Effector CD4-positive, alpha-beta T cell (primary cell): Measurements from ENCODE around the gene KDM4C.
"Not testable (repeated sequence)": the region's sequence is repeated elsewhere in the genome, so short reads cannot be mapped to it uniquely, and the experiment has no call there.

Source experiments
- DNase-seq: peaks from one replicate; pipeline ENCODE4 v3.0.0-alpha.2; 2020

KDM4C gene

DNA sequence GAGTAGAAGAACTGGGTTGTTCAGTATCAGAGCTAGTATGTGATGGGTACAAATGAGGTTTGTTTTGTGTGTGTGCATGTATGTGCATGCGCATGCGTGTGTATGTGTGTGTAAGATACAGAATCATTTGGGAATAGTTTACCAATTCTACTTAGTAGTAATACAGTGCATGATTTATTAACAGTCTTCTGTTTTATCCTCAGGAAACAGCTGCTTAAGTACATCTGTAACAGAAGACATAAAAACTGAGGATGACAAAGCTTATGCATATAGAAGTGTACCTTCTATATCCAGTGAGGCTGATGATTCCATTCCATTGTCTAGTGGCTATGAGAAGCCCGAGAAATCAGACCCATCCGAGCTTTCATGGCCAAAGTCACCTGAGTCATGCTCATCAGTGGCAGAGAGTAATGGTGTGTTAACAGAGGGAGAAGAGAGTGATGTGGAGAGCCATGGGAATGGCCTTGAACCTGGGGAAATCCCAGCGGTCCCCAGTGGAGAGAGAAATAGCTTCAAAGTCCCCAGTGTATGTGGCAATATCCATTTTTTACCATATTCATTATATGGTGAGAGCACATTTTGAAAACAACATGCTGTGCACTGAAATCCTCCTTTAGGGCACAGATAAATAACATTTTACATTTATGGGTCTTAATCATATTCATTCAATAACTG lies 228.5 kb downstream of the KDM4C start:
- no peak for DNase-seq

DNA sequence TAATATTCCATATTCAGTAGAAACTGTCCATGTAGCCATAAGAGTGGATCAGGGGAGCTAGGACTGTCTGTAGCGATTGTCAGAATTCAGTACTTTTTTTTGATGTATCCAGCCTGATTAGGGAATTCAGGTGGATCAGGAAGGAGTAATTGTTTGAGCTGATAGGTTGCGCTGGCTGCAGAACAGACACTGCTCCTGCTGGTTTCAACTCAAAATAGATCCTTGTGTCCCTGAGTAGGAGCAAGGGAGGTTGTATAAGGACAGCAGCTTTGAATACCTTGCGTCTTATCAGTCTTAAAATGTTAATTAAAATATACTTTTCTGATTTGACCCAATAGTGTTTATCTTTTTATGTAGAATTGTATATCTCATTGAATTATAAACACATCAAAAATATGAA lies 229.6 kb downstream of the KDM4C start:
- DNase-seq: no peak

DNA sequence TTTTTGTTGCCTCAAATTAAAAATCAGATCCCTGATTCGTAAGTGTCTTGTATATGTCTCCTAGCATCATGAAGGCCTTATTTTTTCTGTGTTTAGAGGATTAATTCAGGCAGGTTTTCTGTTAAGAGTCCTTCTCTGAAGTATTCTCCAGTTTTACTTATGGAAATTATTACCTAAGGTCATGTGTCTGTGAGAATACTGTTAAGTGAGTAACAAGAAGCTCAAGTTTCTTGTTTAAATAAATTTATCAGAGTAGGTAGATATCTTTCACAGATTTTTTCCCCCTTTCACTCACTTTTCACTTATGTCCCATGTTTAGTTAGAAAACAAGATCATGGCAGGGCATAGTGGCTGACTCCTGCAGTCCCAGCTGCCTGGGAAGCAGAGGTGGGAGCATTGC lies 233.6 kb downstream of the KDM4C start:
- DNase-seq: no peak

DNA sequence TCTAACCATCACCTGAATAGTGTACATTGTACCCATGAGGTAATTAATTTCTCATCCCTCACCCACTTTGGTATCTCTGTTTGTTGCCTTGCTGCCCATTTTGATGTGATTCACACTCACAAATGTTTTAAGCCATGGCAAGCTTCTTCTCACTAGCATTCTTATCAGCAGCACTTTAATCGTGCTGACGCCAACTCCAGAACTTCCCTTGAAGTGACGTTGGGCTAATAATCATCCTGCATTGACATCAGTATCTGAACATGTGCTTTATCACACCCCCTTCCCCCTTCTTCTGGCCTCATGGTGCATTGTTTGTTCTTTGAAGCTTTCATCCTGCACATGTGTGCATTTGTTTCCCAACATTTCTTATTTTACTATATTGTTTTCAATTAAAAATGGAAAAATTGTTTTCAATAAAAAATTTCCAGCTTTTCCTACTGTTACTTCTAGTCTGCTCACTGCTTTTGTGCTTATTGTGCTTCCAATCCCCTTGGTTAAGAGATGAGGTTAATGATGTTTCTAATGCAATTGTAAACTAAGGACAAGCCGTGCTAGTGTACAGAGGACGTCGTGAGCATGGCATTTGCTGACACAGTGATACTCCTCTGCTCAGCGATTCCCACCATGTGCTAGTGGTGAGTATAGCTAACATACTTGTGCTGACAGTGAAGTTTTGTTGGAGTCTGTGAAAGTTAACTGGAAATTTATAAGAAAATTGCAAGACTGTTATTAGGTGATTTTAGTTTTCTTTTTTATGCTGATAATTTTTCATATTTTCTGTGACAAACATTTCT lies 238.5 kb downstream of the KDM4C start:
- DNase-seq: no peak

DNA sequence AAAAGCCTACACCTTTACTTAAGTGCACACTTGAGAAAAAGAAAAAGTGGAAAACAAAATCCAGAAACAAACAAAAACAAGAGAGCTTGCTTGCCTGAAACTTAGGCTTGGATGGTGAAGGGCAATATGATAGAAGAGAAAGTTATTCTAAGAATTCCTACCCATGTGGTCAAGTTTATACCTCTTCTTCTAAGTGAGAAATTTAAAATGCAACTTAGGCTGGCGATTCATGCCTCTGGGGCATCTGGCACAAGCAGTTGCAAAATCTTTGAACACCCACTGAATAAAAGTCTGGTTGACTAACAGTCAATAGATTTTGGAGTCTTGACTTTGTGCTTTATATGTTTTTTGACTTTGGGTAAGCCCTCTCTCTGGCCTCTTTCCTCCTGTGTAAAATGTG lies 239.6 kb downstream of the KDM4C start:
- DNase-seq: no peak

DNA sequence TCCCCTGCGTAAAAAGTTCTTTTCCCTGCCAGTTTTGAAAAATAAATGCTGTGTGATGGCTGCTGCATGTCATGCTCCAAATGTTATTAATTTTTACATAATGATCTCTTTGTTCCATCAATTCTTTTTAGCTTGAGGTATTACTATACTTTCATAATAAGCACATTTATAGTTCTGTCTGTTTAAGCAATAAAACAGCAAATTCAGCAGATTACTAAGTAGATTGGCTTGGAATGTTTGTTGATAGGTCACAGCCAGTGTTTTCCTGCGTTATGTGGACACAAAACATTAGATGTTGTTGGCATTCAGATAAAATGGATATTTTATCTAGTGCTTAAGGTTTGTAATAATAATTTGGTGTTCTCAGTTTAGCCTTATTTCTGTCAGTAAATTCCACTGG lies 242.0 kb downstream of the KDM4C start:
- DNase-seq: no peak

DNA sequence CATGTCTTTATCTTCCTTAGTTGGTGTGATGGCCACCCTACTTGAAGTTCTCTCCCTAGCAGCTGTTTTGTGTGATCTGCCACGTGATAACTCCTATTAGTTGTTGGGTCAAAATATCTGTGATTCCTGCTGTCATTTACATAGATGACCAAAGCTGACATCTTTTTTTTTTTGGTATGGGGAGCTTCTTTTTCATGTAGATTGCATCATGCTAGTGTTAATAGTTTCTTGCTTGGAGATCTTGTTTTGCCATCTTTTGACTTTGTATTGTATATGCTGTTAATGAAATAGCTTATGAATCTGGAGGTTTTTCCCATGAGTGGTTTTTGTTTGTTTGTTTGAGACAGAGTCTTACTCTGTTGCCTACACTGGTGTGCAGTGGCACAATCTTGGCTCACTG lies 243.8 kb downstream of the KDM4C start:
- DNase-seq: no peak

DNA sequence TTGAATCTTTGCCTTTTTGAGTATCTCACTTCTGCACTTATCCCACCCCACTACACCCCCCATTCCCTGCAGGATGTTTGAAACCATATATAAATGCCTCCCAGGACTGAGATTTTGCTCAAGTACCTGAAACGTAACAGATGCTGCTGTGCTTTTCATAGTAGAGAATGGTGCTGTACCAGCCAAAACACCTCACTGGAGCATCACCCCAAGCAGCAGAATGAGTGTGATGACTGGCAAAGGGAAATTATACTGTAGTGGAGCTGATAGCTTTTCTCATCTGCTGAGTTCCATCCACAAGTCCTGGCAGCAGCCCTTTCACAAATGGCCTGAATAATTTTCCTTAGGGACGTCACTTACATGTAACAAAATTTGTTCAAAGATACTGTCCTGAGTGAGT lies 246.1 kb downstream of the KDM4C start:
- DNase-seq: no peak

DNA sequence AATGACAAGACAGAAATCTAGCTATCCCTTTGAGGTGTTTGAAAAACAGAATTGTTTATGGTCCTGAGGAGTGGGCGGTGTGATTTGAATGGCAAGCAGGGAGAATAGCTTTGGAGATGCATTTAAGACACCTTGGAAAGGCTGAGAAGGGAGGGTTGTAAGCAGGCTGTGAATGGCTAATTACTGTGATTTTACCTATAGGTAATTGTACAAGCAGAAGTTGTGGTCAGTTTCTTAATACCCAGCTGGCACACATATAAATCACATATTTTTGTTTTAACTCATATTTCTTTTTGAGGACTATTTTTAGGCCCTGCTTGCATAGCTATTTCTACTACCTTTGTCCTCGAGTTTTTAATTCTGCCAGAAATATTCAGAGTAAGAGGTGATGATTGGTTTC lies 248.6 kb downstream of the KDM4C start:
- no peak for DNase-seq

DNA sequence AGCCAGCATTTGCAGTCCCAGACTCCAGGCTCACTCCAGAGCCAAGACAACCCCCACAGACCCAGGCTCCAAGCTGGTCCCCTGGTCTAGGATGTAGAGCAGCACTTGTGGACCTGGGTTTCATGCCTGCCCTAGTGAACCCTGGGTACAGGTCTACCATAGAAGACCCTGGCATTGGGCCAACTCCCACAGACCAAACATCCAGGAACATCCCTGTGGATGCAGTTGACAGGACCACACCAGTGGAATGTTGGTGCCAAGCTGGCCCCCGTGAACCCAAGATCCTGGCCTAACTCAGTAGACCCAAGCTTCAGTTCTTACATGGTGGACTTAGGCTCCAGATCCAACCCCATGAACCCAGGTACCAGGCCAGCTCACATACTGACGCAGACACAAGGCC lies 250.6 kb downstream of the KDM4C start:
- DNase-seq: no peak

DNA sequence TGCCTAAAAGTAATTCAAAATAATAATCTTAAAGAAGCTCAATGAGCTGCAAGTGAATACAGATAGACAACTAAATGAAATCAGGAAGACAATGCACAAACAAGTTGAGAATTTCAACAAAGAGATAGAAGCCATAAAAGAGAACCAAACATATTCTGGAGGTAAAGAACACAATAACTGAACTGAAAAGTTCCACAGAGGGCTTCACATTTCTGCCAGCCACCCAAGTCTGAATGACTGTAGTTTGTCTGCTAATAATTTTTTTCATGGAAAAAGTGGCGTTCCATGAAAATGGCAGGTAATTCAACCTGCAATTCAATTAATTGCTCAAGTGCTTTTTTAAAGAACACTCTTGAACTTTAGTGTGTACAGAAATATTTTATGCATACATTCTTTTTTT lies 251.3 kb downstream of the KDM4C start:
- no peak for DNase-seq

DNA sequence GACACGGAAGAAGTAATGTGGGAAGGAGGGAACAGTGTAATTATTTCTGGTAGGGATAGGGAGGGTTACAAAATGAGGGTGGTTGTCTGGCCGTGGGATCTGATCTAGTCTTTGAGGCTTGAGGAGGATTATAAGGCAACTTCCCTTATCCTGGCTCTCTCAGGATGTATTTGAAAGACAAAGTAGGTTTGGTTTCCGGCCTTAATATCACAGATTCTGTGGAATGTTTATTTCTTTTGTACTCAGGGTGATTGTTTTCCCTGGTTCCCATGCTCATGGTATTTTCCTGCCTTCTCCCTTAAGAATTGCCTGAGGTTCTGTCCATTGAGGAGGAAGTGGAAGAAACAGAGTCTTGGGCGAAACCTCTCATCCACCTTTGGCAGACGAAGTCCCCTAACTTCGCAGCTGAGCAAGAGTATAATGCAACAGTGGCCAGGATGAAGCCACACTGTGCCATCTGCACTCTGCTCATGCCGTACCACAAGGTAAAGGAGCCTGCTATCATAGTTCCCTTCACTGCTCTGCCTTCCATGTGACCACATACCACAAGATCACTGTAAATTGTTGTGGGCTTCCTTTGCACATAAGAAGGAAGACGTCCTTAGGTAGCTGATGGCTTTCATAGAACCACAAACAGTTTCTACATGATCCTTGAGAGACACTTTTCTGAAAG lies 253.8 kb downstream of the KDM4C start:
- DNase-seq: no peak

DNA sequence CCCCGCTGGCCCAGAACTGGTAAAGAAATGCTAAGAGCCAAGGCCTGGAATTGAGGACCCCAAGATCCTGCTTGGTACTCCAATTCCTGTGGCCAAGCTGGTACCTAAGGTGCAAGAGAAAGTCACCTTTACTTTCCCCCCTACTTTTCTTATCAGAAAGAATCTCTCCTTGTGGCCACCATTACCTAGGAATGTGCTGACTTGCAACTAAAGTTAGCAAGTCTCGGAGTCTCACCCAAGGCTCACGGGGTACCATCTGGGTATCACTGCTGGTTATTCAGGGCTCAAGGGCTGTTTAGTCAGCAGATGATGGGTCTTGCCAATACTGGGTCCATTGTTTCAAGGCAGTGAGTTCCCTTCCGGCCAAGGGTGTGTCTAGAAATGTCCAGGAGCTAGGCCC lies 270.2 kb downstream of the KDM4C start:
- no peak for DNase-seq

DNA sequence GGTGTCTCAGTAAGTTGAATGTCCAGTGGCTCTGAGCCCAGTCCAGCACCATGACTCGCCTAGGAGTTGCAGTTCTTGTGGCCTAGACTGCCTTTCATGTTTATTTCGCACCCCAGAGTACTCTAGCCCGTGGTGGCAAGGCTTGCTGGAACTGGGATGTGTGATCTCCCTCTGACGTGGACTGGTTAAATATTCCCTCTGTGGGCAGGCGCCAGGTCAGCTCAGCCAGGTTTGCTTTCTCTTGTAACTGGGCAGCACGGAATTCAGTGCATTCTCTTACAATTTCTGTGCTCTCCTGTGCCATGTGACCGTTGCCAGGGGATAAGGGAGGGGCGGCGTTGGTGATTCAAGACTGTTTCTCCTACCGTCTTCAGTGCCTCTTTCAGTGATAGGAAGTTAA lies 270.8 kb downstream of the KDM4C start:
- no peak for DNase-seq

DNA sequence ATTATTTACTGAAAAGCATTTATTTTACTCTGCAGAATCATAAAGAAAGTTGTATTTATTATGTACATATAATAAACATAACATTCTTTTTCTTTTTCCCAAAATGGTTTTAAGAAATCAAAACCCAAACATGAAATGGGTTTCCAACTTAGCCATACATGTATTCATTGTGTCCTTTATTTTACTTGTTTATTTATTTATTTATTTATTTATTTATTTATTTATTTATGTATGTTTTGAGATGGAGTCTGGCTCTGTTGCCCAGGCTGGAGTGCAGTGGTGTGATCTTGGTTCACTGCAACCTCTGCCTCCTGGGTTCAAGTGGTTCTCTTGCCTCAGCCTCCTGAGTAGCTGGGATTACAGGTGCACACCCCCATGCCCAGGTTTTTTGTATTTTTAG lies 273.2 kb downstream of the KDM4C start:
- not testable (repeated sequence) for DNase-seq

DNA sequence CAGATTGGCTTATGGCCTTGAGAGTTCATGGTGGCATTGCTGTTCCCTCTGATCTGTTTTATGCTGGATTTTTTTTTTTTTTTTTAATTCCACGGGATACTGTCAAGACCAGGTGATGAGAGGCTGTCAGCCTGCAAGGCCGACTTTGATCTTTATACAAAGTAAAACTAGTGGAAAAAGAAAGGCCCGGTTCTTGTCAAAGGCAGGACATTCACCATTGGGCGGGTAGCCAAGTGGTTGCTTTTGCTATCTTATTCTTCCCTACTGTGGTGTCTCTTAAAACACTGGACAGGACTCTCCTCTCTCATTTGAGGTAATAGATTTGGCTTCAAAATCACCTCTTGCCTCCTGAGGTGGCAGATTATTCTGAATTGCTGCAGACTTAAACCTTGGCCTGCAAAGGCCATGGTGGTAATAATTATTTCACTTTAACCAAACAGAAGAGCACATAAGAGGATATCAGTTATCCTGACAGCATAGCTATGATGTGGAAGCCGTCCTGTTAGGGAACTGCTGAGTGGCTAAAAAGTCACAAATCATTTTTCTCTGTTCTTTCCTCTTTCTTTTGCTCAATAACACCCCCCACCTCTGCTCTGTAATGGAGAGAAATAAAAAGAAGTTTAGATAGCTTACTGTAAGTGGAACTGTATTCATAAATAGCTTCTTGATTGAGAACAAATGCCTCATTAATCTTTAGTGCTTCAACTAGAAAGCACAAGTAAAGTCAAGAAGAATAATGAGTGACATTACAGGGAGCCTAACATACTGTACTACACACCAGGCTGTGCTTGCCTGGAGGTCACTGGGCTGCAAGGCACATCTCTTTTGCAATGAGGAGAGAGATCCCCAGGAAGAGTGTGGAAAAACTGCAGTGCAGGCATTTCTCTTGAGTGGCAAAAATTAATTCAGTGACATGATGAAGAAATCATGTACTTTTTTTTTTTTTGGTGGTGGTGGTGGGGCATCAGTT lies 275.6 kb downstream of the KDM4C start:
- no peak for DNase-seq

DNA sequence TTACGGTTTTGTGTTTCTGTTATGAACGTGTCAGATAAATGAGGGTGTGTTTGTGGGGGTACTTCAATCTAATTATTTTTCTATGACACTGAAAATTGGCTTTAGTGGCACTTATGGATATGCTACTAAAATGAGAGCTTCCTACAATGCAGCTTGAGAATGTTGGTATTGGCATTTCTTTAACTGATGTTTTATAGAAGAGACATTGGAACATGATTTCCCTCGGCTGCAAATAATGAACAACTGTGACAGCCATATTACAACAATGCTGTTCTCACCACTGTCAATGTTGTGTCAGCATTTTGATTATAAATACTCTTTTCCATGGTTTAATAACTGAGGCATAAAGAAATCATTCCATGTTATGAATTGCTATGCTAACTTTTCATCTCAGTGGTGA lies 279.4 kb downstream of the KDM4C start:
- no peak for DNase-seq

DNA sequence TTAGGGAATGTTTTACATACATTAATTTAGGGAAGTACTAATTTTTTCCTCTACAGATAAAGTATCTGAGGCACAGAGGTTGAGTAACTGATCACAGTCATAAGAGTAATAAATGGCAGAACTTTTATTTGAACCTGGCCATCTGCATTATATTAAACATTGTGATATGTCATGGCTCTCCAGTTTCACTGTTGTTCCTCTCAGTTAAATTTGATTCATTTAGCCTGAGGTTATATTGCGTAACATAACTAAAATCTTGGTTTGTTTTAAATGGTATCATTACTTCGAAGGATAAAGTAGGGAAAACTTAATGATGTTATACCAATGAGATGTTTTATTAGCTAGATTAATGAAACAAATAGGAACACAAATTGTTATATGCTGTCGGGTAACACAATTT lies 284.4 kb downstream of the KDM4C start:
- DNase-seq: no peak

DNA sequence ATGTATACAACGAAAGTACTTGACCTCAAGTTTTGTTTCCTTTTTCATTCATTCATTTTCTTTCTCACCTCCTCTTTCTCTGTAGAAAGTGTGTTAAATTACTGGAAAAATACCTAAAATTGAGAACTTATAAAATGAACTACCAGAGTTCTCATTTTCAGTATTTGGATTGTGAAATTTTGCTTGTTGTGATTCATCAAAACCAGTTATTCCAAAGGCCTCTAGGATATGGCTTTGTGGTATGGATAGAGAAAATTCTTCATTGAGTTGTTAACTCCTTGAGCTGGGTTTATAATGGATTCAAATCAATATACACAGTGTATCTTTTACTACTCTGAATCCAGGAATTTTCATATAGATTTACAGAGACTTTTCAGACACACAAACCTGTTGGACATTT lies 287.6 kb downstream of the KDM4C start:
- no peak for DNase-seq

DNA sequence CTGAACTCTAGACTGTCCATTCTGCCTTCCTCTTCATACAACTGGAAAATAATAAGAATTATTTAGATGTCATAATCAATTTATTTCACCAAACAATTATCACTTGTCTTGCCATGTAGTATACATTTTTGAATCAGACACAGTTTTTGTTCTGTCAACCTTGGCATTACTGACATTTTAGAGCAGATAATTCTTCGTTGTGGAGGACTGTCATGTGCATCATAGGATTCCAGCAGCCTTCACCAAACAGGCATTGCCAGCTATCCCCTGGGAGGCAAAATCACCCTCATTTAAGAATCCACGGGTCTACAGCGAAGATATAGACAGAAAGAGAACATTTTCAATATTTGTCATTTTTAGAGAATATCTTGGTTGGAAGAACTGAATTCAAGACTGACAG lies 293.9 kb downstream of the KDM4C start:
- DNase-seq: no peak

DNA sequence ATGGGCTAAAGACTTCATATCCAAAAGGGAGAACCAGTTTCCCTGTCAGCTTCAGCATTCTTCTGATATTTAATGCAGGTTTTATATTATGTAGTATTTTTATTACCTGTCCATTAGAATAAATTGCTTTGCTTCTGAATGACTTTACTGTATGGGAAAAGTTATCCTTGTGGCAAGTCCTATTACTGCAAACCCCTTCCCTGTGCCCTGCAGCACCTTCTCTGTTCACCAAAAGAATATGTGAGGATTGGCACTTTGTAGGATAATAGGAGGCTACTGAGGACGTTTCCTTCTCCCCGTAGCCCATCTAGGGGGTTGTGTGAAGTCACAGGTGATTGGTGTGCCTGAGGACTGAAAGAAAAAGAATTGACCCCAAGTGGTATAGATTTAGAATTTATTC lies 296.1 kb downstream of the KDM4C start:
- DNase-seq: no peak

DNA sequence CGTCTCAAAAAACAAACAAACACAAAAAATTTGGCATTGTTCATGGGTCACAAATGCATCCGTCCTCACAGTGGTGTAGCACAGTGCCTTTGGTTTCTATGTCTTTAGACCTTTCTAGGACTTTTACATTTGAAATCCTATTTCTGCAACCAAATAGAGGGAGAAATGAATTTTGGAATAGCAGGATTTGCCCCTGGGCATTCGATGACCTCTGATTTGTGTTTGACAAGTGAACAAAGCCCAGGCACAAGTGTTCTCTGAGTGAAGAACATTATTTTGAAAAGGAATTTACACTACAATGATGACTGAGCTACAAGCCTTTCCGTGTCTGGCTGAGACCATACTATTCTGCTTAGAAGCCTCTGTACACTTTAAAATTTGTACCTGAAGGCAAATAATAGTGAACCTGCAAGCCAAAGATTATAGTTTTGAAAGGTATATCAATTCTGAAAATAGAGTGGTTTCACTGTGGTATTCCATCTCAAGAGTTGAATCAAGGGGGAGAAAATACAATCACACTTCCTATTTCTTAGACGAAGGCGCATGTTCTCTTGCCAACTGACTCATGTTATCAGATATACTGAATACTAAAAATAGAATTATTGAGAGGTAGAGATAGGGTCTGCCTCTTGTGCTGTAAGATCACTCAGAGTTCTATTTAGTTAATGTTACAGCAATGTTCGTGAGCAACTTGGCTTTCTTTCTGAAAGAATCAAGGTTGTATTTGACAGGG lies 297.6 kb downstream of the KDM4C start:
- DNase-seq: no peak
